SKM-1 treated with dmso at 0.1 percent for 144 hours (cell line): Measurements from ENCODE around the gene KMT2C.
A peak's percentile ranks its signal among the peaks of the same experiment; 100 is the strongest.
"Not testable (repeated sequence)": the region's sequence is repeated elsewhere in the genome, so short reads cannot be mapped to it uniquely, and the experiment has no call there.

Experiments
- DNase-seq: peaks from one replicate; lab custom pipeline; 2025; ENCODE audit not compliant: unreplicated experiment; lab: John Stamatoyannopoulos, UW

KMT2C gene

DNA sequence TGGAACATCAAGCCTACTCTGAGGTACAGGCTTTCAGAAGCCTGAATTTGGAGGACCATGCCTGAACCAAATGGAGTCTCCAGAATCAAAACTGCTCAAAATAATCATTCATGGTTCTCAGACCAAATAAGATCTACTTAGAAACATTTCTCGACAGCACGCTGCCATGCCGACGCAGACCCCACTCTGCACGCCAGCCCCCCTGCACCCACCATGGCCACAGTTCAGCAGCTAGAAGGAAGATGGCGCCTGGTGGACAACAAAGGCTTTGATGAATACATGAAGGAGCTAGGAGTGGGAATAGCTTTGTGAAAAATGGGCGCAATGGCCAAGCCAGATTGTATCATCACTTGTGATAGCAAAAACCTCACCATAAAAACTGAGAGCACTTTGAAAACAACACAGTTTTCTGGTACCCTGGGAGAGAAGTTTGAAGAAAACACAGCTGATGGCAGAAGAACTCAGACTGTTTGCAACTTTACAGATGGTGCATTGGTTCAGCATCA, 6.6 kb upstream of the KMT2C start:
- DNase-seq: no peak

- not testable (repeated sequence) for DNase-seq
Observed at GRCh38 chr7:152441810-152442209, 6.0 kb upstream of the KMT2C start.

DNA sequence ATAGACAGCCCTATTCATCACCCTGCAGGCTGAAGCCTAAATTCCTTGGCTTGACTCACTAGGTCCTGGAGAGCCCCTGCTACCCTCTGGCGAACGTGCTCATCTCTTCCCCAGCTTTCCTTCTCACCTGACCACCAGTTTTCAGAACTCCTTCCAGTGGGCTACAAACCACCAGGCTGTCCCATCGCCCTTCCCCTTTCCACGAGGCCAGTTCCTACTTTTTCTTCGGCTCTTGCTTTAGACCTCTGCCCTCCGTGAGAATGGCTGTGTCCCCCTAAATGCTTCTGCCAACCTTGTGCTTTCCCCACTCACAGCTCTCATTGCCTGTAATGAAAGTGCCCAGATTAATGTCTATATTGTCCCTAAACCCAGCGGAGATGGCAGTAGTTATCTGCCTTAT, 5.4 kb upstream of the KMT2C start:
- DNase-seq: not testable (repeated sequence)

DNA sequence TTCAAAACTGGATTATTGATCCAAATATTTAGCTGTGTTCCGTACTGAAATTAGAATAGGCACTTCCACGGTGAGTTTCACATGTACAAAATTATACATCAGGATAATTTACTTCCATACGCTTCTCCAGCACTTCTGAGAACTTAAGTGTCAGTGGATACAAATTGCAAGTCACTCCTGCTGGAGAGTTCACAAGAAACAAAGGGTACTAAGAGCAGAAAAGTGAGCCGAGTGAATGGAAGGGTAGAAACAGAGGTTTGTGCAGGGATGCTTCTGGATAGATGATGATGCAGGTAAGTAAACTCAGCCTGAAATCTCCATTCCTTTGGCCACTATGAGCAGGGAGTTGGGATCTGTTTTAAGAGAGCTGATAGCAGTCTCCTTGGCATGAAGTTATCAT, 2.2 kb upstream of the KMT2C start:
- not testable (repeated sequence) for DNase-seq

DNA sequence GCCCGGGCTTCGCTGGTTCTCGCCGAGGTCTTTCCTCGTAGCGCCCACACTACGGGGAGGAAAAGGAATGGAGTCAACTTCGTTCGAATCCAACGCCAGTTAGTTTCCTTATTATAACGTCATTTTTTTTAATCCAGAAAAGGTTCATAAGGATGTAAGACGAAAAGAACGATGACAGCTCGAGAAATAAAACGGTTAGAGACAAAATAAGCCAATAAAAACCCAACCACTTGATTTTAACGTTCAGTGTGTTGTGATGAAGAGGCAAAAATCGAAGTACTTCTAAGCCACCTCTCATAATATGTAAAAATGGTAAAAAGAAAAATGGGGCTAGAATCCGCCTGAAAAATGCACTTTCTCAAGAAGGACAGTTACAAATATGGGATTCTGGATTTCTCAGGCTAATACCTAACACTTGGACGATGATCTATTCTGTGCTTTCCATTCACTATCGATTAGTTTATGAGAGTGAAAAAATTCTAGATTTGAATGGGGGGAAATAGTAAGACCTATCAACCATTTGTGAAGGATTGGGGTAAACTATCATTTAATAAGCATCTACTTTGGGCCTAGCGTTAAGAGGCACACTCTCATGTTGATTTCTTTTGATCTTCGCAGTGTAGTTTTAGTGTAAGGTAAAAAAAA, 1.2 kb upstream of the KMT2C start:
- not testable (repeated sequence) for DNase-seq

DNA sequence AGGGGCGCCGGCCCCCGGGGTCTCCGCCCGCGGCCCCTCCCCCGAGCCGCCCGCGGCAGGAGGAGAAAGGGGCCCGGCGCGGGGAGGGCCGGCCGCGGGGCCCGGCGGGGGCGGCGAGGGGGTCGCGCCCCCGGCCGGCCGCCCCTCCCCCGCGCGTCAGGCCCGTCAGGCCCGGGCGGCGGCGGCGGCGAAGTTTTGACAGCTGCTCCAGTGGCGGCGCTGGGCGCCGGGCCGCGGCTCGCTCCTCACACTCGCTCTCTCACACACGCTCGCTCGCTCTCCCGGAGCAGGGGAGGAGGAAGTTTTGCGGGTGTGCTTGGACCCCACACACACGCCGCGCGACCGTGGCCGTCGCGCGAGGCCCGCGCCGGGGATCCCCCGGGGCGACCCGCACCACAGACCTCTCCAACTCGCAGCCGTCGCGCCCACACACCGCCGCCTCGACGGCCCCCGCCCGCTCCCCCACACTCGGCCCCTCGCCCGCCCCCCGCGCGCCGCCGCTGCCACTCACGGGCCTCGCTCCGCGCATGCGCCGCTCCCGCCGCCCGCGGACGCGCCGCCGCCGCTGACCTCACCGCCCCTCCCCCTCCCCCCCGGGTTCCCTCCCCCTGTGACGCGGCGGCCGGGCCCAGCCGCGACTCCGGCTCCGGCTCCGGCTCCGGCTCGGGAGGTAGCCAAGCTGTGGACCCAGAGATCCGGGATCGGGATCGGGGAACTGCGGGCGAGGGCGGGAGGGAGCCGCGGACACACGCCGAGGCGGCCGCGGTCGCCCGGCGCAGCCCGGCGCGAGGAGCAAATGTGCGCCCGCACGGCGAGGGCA, 518 bp upstream of the KMT2C start:
- peak; percentile 30 for DNase-seq

GRCh38 chr7:152434511-152435383, 1.1 kb downstream of the KMT2C start:
- DNase-seq: not testable (repeated sequence)

DNA sequence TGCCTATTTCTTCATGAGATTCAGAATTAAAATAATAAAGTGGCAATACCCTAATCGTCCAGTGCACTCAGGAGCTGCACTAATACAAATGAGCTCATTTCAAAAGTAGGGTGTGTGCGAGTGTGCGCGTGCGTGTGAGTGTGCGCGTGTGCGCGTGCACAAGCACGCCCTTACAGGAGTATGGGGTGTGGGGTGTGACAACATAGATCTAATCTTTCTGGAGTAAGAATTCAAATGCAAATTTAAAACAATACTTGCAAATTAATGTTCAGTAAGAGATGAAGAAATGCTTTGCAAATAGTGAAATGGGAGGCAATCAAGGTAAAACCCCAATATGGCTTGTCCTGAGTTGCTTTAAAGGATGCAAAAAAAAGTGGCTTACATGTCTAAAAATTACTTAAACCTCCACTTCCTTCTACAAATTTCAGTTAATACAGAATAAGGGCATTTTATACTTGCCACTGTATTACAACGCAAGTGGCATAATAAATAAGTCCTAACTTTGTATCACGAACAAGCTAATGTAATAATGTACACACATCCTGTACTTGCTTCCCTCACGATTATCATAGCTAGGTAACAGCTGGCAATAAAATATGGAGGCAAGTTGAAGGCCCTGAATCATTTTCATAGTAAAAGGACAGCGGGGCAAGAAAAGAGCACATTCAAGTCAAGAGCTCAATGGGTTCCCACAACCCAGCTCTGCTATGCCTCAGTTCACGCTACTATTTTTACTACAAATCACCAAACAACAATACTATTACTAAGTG, 1.9 kb downstream of the KMT2C start:
- not testable (repeated sequence) for DNase-seq

DNA sequence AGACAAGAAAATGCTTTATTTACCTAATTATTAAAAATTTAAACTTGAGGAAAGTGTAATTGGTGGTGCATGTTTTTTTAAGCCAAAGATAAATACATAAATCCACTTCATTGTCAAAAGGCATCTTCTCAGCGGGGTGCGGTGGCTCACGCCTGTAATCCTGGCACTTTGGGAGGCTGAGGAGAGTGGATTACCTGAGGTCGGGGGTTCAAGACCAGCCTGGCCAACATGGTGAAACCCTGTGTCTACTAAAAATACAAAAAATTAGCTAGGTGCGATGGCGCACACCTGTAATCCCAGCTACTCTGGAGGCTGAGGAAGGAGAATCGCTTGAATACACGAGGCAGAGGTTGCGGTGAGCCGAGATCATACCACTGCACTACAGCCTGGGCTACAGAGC, 3.1 kb downstream of the KMT2C start:
- DNase-seq: not testable (repeated sequence)

- DNase-seq: no peak
Observed at GRCh38 chr7:152430854-152431253, 4.9 kb downstream of the KMT2C start.

DNA sequence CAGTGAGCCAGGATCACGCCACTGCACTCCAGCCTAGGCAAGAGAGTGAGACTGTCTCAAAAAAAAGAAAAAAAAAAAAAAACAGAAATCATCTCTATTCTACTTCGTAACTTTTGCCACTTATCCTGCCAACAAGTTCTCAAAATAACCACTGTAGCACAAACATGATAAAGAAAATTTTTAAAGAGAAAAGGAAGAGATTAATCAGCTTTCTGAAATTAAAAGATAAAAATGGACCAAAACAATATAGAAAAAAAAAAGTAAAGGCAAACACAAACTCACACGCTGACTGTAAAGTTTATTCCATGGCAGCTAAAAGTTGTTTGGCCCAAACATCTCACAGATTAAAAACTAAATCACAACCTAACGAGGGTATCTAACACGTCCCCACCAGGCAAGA, 5.7 kb downstream of the KMT2C start:
- not testable (repeated sequence) for DNase-seq

DNA sequence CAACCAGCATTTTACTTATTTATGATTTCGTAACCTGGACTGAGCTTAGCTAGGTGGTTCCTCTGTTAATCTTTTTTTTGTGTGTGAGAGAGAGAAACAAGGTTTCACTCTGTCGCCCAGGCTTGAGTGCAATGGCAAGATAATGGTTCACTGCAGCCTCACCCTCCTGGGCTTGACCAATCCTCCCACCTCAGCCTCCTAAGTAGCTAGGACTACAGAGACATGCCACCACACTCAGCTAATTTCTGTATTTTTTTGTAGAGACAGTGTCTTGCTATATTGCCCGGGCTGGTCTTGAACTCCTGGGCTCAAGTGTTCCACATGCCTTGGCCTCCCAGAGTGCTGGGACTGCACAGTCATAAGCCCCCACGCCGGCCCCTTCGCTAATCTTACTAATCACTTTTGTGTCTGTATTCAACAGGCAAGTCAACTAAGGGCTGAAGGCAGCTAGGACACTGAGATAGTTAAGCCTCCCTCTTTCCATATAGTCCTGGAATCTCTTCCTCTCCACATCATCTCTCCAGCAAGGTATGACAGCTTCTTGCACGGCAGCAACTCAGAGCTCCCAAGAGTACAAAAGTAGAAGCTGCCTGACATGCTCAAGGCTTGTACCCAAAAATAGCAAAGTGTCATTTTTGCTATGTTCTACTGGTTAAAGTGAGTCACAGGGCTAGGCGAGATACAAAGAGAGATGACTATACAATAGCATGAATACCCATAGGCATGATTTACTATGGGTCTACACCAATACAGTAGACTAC, 11.3 kb downstream of the KMT2C start:
- no peak for DNase-seq

GRCh38 chr7:152423991-152424347, 11.8 kb downstream of the KMT2C start:
- DNase-seq: no peak

DNA sequence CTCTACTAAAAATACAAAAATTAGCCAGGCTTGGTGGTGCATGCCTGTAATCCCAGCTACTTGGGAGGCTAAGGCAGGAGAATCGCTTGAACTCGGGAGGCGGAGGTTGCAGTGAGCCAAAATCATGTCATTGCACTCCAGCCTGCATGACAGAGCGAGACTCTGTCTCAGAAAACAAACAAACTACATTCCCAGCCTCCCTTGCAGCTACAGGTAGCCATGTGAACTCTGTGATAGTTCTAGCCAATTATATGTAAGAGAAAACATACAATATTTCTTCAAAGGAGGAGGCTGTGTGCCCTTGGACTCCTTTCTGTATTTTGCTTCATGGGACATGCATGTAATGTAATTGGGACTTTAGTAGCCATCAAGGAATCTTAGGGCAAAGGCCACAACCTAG, 12.6 kb downstream of the KMT2C start:
- not testable (repeated sequence) for DNase-seq

GRCh38 chr7:152420950-152421349, 14.9 kb downstream of the KMT2C start:
- not testable (repeated sequence) for DNase-seq

DNA sequence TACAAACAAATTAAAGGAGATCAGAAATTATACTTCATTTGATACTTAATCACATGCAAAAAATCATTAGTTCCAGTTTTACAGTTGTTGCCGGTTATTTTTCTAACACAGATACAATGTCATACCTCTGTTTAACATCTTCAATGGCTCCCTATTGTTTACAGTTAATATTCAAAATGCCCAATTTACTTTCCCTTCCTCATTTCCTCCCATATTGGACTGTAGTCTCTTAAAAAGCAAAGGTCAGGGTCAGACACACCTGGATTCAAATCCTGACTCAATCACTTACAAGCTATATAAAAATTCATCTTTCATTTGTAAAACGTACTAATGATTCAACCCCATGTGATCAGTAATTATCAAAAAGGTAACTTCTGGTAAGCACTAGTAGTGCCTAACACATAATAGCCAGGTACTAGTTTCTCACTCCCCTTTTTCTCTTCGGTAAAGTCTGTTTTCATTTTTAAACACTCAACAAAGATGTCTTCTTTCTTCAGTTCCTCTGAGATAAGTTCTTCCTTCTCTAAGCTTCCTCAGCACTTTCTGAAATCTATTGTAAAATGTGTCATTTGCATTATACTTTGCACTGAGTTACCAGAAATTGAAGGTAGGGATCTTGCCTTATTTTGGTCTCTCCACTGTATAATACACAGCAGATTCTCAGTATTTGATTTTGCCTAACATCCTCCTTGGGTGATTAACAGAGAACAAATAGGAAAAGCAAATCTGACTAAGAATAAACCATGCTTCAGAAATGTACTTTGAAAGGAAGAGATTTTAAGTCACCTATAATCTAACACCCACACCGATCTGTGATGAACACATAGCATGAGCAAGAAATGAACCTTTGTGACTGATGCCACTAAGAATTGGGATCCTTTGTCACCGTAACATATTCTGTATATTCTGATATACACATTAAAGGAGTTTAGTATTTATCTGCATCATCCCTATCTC, 16.1 kb downstream of the KMT2C start:
- DNase-seq: no peak

DNA sequence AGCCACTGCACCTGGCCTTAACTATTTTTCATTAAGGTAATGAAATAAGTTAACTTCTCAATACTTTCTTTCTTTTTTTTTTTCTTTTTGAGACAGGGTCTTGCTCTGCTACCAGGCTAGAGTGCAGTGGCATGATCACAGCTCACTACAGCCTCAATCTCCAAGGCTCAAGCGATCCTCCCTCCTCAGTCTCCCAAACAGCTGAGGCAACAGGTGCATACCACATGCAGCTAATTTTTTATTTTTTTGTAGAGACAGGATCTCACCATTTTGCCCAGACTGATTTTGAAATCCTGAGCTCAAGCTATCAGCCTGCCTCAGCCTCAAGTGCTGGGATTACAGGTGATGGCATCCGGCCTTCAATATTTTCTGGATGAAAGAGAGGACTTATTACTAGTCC, 21.0 kb downstream of the KMT2C start:
- no peak for DNase-seq

GRCh38 chr7:152411389-152411788, 24.4 kb downstream of the KMT2C start:
- no peak for DNase-seq

- no peak for DNase-seq
Observed at GRCh38 chr7:152406491-152406890, 29.3 kb downstream of the KMT2C start.
